ENCODE measurements around the gene NKTR. TPM values are rescaled to one million over a fixed set of nuclear protein-coding genes. Genes with fewer than 3 reads are reported as not detected.

The NKTR gene
- total and polyA plus RNA-seq, 9 of the 15 experiments (the other 6 are each of a cell fraction or from before 2014, with no cell fraction given): 19.7 to 123 (median 92.6) TPM

DNA sequence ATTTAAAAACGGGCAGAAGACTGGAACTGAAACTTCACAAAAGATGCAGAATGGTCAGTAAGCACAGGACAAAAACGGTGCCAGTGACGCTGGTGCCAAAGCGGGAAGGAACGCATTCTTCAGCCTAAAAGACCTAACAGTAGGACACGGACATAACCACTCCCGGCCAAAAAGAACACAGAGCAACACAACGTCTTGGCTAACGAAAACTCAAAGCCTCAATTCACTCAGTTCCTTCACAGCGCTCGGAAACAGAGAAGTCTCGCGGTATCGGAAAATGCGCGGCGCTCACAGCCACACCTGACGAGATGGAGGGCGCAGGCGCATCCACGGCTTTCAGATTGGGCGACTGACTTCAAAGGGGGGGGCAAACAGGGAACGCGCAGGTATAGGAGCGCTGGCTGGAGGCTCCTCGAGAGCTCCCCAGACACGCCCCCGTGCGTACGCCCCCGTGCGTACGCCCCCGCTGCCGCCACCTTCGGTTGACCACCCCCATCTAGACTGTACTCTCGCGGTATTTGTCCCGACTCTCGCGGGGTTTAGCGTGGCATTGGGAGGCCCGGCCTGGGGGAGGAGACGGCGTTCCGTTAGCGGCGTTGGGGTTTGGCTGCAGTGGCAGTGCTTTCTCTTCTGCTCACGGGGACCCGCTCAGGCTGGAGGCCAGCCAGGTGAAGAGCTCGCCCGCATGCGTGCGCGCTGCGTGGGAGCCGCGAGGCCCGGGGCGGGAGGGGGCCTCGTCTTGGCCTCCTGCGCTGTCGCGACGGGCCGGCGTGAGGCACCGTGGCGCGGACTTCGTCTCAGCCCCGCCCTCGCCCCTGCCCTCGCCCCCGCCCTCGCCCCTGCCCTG is at the start of gene NKTR (continued):
- TF ChIP-seq, protein P1, sequence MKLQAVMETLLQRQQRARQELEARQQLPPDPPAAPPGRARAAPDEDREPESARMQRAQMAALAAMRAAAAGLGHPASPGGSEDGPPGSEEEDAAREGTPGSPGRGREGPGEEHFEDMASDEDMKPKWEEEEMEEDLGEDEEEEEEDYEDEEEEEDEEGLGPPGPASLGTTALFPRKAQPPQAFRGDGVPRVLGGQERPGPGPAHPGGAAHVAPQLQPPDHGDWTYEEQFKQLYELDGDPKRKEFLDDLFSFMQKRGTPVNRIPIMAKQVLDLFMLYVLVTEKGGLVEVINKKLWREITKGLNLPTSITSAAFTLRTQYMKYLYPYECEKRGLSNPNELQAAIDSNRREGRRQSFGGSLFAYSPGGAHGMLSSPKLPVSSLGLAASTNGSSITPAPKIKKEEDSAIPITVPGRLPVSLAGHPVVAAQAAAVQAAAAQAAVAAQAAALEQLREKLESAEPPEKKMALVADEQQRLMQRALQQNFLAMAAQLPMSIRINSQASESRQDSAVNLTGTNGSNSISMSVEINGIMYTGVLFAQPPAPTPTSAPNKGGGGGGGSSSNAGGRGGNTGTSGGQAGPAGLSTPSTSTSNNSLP (IDR thresholded peaks at IDR 0.05; ENCODE audit: borderline replicate concordance, low read depth, low read length): no peak
- TF ChIP-seq TEAD2 (tag; IDR thresholded peaks at IDR 0.05) (no peak), BRF1 (IDR thresholded peaks at IDR 0.05; ENCODE audit: borderline replicate concordance, extremely low read depth, insufficient read length) (no peak), MTA1 (IDR thresholded peaks at IDR 0.05; ENCODE audit: borderline replicate concordance) (no peak), ZNF212 (CRISPR knock-in tag; IDR thresholded peaks at IDR 0.05) (no peak), ZNF551 (CRISPR knock-in tag; IDR thresholded peaks at IDR 0.05) (no peak), RB1 (IDR thresholded peaks at IDR 0.05; ENCODE audit: low read depth) (peak; percentile 33; the same call in 1 of the 2 replicates), GATAD2B (IDR thresholded peaks at IDR 0.05; ENCODE audit: borderline replicate concordance) (no peak), ZFP91 (CRISPR knock-in tag; IDR thresholded peaks at IDR 0.05) (no peak), MIER1 (IDR thresholded peaks at IDR 0.05; ENCODE audit: low read depth) (no peak), CBFB (CRISPR knock-in tag; IDR thresholded peaks at IDR 0.05) (no peak), SIN3B (IDR thresholded peaks at IDR 0.05; ENCODE audit: low read depth) (peak; percentile 58; the same call in 1 of the 2 replicates), PRMT5 (CRISPR knock-in tag; IDR thresholded peaks at IDR 0.05) (no peak), KLF13 (tag; IDR thresholded peaks at IDR 0.05; ENCODE audit: borderline replicate concordance, low read depth) (peak; percentile 98), ZNF695 (CRISPR knock-in tag; IDR thresholded peaks at IDR 0.05) (no peak)
- TF ChIP-seq, protein P2, sequence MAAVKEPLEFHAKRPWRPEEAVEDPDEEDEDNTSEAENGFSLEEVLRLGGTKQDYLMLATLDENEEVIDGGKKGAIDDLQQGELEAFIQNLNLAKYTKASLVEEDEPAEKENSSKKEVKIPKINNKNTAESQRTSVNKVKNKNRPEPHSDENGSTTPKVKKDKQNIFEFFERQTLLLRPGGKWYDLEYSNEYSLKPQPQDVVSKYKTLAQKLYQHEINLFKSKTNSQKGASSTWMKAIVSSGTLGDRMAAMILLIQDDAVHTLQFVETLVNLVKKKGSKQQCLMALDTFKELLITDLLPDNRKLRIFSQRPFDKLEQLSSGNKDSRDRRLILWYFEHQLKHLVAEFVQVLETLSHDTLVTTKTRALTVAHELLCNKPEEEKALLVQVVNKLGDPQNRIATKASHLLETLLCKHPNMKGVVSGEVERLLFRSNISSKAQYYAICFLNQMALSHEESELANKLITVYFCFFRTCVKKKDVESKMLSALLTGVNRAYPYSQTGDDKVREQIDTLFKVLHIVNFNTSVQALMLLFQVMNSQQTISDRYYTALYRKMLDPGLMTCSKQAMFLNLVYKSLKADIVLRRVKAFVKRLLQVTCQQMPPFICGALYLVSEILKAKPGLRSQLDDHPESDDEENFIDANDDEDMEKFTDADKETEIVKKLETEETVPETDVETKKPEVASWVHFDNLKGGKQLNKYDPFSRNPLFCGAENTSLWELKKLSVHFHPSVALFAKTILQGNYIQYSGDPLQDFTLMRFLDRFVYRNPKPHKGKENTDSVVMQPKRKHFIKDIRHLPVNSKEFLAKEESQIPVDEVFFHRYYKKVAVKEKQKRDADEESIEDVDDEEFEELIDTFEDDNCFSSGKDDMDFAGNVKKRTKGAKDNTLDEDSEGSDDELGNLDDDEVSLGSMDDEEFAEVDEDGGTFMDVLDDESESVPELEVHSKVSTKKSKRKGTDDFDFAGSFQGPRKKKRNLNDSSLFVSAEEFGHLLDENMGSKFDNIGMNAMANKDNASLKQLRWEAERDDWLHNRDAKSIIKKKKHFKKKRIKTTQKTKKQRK (IDR thresholded peaks at IDR 0.05; ENCODE audit: borderline replicate concordance, low read depth, low read length): peak; percentile 65; the same call in 1 of the 2 replicates
- TF ChIP-seq, protein P3, sequence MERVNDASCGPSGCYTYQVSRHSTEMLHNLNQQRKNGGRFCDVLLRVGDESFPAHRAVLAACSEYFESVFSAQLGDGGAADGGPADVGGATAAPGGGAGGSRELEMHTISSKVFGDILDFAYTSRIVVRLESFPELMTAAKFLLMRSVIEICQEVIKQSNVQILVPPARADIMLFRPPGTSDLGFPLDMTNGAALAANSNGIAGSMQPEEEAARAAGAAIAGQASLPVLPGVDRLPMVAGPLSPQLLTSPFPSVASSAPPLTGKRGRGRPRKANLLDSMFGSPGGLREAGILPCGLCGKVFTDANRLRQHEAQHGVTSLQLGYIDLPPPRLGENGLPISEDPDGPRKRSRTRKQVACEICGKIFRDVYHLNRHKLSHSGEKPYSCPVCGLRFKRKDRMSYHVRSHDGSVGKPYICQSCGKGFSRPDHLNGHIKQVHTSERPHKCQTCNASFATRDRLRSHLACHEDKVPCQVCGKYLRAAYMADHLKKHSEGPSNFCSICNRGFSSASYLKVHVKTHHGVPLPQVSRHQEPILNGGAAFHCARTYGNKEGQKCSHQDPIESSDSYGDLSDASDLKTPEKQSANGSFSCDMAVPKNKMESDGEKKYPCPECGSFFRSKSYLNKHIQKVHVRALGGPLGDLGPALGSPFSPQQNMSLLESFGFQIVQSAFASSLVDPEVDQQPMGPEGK (CRISPR knock-in tag; IDR thresholded peaks at IDR 0.05; ENCODE audit: borderline replicate concordance): no peak

Data from K562 (cell line).